Measurements from ENCODE around the gene ISM1. TPM values are rescaled to one million over a fixed set of nuclear protein-coding genes. Genes with fewer than 3 reads are reported as not detected.
"Not testable (repeated sequence)": the region's sequence is repeated elsewhere in the genome, so short reads cannot be mapped to it uniquely, and the experiment has no call there.

The ISM1 gene
- total RNA-seq, 1 experiment from 2014 or later, result not detected

DNA sequence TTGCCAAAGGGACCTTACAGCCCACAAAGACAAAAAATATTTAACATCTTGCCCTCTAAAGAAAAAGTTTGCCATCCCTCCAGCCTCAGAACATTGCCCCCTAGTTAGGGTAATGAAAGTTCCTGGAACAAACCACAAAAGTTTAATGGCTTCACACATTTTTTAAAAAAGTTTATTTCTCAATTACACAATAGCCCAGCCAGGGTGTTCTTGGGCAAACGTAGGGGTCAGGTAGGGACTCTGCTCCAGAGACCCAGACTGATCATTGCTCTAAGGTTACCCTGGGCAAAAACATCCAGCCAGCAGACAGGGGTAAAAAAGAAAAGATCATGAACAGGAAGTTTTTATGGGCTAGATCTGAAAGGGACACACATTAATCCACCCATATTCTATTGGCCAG, 4.5 kb upstream of the ISM1 start:
- no peak for DNase-seq
- H3K27me3 ChIP-seq, result peaks cover 48% of the 10 kb centered on the region

DNA sequence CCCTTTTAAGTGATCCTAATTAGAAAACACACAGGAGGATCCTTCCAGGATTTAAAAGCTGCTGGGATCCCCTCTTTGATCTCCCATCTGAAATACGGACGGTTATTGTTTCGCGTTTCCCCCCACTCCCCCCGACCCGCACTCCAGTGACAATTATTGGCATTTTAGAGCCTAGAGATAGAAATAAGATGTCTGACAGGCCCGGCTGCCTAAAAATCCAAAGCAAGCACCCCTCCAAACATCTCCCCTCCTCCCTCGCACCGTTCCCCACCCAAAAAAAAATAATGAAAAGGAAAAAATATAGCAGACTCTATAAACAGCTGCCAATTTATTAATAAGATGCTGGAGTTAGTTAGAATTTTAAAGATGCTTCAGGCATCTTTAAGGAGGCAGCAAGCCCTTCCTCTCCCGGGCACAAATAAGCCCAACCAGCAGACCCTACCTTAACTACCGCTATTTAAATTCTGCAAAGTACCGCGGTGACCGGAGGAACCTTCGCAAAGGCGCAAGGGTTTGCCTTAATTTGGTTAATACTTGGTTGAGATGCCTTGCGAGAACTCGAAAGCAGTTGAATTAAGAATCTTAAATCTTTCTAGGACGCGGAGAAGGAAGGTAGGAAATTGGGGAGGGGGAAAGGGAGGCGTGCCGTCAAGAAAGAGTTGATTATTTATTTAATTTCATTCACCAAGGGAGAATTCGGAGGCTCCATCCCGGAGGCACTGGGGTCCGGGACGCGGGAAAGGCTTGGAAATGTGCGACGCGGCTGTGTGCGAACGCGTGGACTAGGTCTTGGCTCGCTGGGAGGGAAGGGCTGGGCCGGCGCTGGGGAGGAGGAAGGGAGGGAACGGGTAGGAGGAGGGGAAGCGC, 1.5 kb upstream of the ISM1 start:
- Histone ChIP-seq H3K9me3 (no peaks in the 10 kb centered on the region), H3K27me3 (peaks cover 68% of the 10 kb centered on the region), H3K4me3 (no peak overlapping the region; the same call in 1 of the 2 replicates), H3K36me3 (no peaks in the 10 kb centered on the region)
- DNase-seq, result no peak

More for the DNA sequence above, 4.5 kb upstream of the ISM1 start:
- no peaks in the 10 kb centered on the region for H3K9me3 ChIP-seq
- no peaks in the 10 kb centered on the region for H3K36me3 ChIP-seq
- no peak overlapping the region for H3K4me3 ChIP-seq

DNA sequence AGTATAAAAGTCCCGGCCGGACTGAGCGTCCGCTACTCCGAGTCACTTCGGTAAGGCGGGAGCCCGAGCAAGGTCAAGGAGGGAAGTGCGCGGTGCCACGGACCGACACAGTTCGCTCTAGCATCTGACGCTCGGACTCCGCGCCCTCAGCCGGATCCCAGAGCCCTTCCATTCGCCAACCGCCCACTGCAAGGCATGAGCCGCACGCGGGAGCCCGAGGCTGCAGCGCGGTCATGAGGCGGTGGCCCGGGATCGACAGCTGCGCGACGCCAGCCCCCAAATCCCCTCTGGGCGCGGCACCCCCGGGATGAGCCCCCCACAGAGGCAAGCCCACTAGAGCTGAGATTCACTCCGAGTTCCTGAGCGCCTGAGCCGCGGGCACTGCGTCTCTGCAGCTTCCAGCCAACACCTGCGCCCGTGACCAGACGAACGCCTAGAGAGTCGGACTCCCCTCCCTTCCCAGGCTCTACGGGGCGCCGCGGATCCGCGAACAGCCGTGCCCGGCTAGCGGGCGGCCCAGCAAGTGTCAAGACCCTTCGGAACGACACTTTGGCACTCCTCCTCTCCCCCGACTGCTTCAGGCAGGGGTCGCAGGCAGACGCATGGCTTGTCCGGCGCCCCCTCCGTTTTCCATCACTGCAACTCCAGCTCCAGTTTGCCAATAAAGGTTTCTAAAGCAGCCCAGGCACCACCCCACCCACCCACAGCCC, 725 bp upstream of the ISM1 start:
- no peaks in the 10 kb centered on the region for H3K9me3 ChIP-seq
- peak overlapping the region; percentile 45 for H3K4me3 ChIP-seq
- DNase-seq, result peak; percentile 60
- no peaks in the 10 kb centered on the region for H3K36me3 ChIP-seq
- H3K27me3 ChIP-seq, result peaks cover 65% of the 10 kb centered on the region

DNA sequence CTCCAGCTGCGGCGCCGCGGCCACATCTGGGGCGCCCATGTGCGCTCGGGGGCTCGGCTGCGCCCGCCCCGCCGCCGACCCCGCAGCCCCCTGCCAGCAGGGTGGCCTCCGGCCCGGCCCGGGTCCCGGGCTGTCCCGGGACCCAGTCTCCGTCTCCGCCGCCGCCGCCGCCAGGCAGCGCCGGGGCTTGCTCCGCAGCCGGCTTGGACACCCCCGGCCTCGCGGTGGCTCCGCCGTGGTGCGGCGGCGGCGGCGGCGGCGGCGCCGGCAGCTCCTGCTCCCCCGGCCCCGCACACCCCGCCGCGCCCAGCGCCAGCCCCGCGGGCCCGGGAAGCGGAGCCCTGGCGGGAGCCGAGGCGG, 219 bp downstream of the ISM1 start:
- Histone ChIP-seq H3K36me3 (no peaks in the 10 kb centered on the region), H3K9me3 (no peaks in the 10 kb centered on the region), H3K27me3 (peaks cover 65% of the 10 kb centered on the region), H3K4me3 (peak overlapping the region; percentile 45)
- DNase-seq, result no peak

DNA sequence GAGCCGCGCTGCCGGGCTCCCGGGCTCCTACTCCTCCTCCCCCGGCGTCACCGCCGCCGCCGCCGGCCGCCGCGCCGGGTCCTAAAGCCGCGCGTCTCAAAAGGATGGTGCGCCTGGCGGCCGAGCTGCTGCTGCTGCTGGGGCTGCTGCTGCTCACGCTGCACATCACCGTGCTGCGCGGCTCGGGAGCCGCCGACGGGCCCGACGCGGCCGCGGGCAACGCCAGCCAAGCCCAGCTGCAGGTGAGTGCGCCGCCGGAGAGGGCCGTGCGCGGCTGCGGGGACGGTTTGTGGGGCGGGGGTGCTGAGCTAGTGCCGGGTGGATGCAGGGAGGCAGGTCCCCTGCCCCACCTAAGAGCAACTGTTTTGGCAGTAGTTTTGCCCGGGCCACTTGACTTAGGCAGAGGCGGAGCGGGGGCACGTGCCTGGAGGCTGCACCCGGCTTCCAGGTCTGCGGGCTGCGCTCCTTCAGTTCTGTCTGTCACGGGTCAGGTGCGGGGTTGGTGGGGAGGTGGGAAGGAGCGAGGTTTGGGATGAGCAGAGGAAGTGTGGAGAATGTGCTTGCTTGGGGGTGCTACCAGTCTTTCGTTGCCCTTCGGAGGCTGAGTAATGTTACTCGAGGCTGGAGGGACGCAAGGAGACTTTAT, 722 bp downstream of the ISM1 start:
- Histone ChIP-seq H3K27me3 (peaks cover 61% of the 10 kb centered on the region), H3K36me3 (no peaks in the 10 kb centered on the region), H3K9me3 (no peaks in the 10 kb centered on the region), H3K4me3 (peak overlapping the region; percentile 36)
- peak; percentile 73 for DNase-seq

DNA sequence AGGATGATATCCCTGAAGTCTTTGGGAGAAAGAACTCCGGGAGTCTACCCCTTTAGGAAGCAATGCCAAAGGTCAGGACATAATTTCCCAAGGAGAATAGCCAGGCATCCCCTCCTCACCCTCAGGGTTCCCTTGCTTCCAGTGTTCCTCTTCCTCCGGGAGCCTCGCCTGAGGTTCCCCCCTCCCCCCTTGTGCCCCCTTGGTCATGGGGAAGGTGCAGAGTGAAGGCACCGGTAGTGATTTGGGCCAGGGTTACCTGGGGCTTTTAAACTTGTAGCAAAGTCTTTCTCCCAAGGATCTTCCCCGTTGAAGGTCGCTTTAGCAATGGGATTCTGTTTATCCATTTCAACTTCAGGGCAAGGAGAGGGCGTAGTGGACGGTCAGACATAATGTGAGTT, 1.2 kb downstream of the ISM1 start:
- peaks cover 58% of the 10 kb centered on the region for H3K27me3 ChIP-seq
- DNase-seq, result no peak
- no peaks in the 10 kb centered on the region for H3K9me3 ChIP-seq
- H3K36me3 ChIP-seq, result no peaks in the 10 kb centered on the region
- no peak overlapping the region for H3K4me3 ChIP-seq

DNA sequence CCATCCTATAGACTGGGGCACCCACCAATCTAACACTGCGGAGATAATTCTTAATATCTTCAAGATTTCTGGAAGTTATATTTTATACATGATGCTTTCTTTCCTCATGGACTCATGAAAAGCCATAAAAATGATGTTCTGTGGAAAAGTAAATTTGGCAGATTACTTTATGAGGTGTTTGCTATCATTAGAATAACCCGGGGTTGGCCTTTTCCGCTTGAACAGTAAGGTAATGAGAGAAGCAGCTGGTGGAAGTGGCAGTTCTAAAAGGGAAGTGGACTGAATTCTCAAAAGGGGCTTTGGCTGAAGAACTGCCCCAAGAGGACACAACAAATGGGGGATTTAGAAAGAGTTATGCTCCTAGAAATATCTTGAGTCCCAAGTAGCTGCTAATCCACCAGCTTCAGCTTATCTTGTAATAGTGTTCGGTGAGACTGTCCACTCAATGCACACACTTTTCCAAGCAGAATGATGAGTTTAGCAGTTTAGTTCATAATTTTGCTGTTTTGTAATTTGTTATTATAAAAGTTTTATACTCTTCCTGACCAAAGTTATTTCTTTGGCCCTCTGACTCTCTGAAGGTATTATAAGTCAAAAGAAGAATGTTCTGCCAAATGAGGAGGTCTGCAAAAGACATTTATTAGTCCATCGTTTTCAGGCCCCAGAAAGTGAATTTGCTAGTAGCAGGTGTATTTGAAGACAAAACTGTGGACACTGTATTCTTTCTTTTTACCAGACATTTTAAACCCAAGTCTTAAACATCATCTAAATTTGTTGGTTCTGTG, 2.9 kb downstream of the ISM1 start:
- no peak for DNase-seq
- H3K36me3 ChIP-seq, result no peaks in the 10 kb centered on the region
- peaks cover 45% of the 10 kb centered on the region for H3K27me3 ChIP-seq
- H3K9me3 ChIP-seq, result no peaks in the 10 kb centered on the region
- no peak overlapping the region for H3K4me3 ChIP-seq

DNA sequence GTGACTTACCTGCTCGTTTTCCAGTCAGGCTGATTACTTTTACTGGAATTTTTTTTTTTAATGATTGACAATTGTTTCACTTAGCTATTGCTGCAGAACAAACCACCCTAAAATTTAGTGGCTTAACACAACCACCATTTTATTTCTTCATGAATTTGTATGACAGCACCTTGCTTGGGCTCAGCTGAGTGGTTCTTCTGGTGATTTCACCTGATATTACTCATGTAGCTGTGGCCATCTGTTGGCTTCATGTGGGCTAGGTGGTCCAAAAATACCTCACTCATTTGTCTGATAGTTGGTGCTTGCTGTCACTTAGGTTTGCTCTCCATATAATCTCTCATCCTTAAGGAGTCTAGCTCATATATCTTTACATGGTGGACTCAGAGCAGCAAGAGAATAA, 5.3 kb downstream of the ISM1 start:
- no peak for DNase-seq
- Histone ChIP-seq H3K36me3 (no peaks in the 10 kb centered on the region), H3K27me3 (peaks cover 24% of the 10 kb centered on the region), H3K9me3 (no peaks in the 10 kb centered on the region), H3K4me3 (no peak overlapping the region)

DNA sequence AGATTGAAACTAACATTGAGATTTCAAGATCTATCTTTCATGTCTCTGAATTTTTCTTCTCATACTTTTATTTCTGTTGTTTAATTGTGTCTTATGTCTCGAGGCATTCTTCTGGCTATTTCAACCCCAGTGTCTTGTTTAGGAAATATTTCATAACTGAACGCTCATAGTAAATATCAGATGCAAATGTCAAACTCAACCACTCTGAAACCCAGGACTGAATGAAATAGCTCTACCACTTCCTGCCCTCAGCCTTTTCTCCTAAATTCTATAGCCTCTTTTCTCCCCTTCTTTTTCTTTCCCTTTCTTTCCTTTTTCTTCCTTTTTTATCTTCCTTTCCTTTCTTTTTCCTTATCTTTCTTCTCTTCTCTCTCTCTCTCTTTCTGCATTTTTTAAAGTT, 7.7 kb downstream of the ISM1 start:
- no peaks in the 10 kb centered on the region for H3K36me3 ChIP-seq
- DNase-seq, result no peak
- H3K9me3 ChIP-seq, result no peaks in the 10 kb centered on the region
- H3K4me3 ChIP-seq, result no peak overlapping the region
- H3K27me3 ChIP-seq, result peaks cover 8% of the 10 kb centered on the region; the same call in 1 of the 2 replicates

DNA sequence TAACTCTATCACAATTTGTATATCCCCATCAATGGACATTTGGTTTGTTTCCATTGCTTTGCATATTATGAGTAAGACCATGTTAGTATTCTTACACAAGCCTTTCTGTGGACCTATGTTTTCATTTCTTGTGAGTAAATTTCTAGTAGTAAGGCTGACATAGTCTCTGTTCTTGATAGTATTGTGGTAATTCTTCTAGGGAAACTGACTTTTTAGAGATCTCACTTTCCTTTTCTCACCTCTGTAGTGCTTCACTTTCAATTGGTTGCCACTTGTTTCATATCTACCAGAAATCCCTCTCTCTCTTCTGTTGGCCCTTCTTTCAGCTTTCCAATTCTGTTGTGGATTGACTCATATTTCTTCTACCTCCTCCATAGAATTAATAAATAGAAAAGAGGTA, 8.5 kb downstream of the ISM1 start:
- Histone ChIP-seq H3K27me3 (0 out of 2 replicates have a peak, but pooled peaks cover 2% of the 10 kb centered on the region), H3K36me3 (no peaks in the 10 kb centered on the region), H3K4me3 (no peak overlapping the region), H3K9me3 (no peaks in the 10 kb centered on the region)
- DNase-seq, result no peak

DNA sequence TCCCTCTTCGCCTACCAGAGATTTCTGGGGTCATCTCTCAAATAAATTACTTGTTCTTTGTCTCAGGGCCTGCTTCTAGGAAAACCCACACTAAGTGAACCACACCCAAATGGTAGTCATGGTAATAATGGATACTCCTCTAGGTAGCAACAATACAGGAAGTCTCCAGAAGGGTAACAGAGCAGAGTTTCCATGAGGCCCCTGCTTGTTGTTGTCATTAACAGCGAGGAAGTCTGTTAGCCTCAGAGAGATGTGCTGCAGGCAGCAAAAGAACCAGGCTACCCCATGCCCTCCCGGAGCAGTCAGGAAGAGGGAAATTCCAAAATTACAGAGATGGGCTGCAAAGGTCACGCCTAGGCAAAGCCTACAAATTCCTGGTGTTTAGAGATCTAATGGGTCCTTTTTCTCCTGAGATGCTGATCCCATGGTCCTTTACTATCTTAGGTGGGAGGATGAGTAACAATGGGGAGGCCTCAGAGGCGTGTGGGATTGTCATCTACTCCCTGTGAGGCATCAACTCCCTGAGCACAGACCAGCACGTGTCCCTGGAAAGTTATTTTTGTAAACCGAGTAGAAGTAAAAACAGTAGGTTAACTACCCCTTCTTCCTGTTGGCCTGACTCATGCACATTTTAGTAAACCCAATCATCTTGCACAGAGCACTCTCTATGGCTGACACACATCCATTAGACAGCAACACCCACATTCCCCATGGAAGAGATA, 10.1 kb downstream of the ISM1 start:
- DNase-seq, result peak; percentile 25
- H3K9me3 ChIP-seq, result no peaks in the 10 kb centered on the region
- H3K36me3 ChIP-seq, result no peaks in the 10 kb centered on the region
- 0 out of 2 replicates have a peak, but pooled peaks cover 2% of the 10 kb centered on the region for H3K27me3 ChIP-seq
- no peak overlapping the region for H3K4me3 ChIP-seq

DNA sequence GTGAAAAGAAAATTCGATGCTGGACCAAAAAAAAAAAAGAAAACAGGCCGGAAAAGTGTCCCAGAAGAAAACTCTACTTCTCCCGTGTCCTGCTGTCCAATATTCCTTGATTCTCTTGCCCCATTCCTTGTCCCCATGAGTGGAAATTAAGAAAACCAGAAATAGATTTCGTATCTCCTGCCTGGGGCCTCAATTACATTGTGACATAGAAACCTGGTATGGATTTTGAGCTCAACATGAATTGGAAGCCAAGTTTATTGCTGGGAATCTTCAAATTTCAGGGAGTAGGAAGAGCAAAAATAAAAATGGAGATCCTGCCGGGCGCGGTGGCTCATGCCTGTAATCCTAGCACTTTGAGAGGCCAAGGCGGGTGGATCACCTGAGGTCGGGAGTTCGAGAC, 11.9 kb downstream of the ISM1 start:
- no peak for DNase-seq
- H3K9me3 ChIP-seq, result no peaks in the 10 kb centered on the region
- no peak overlapping the region for H3K4me3 ChIP-seq
- H3K36me3 ChIP-seq, result no peaks in the 10 kb centered on the region
- H3K27me3 ChIP-seq, result no peaks in the 10 kb centered on the region

DNA sequence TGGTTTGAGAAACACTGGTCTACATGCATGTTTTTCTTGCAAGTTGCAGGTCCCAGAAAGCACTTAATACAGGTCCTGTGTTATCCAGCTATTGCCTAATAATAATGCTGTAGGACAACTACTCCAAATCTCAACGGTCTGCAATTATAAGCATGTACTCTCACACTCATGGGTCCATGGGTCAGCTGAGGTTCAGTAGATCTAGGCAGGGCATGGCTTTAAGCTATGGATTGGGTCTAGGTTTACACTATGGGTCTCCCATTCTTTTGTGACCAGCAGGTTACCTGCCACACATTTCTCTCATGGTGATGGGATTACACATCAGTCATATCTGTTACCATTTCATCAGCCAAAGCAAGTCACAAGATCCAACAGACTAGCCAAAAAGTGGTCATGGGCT, 13.9 kb downstream of the ISM1 start:
- no peaks in the 10 kb centered on the region for H3K9me3 ChIP-seq
- H3K36me3 ChIP-seq, result no peaks in the 10 kb centered on the region
- no peak overlapping the region for H3K4me3 ChIP-seq
- 0 out of 2 replicates have a peak, but pooled peaks cover under 1% of the 10 kb centered on the region for H3K27me3 ChIP-seq
- DNase-seq, result no peak

DNA sequence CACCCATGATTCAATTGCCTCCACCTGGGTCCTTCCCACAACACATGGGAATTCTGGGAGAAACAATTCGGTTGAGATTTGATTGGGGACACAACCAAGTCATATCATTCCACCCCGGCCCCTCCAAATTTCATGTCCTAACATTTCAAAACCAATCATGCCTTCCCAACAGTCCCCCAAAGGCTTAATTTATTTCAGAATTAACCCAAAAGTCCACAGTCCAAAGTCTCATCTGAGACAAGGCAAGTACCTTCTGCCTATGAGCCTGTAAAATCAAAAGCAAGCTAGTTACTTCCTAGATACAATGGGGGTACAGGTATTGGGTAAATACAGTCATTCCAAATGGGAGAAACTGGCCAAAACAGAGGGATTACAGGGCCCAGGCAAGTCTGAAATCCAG, 15.3 kb downstream of the ISM1 start:
- not testable (repeated sequence) for DNase-seq, H3K36me3 ChIP-seq, H3K9me3 ChIP-seq, H3K4me3 ChIP-seq, H3K27me3 ChIP-seq

DNA sequence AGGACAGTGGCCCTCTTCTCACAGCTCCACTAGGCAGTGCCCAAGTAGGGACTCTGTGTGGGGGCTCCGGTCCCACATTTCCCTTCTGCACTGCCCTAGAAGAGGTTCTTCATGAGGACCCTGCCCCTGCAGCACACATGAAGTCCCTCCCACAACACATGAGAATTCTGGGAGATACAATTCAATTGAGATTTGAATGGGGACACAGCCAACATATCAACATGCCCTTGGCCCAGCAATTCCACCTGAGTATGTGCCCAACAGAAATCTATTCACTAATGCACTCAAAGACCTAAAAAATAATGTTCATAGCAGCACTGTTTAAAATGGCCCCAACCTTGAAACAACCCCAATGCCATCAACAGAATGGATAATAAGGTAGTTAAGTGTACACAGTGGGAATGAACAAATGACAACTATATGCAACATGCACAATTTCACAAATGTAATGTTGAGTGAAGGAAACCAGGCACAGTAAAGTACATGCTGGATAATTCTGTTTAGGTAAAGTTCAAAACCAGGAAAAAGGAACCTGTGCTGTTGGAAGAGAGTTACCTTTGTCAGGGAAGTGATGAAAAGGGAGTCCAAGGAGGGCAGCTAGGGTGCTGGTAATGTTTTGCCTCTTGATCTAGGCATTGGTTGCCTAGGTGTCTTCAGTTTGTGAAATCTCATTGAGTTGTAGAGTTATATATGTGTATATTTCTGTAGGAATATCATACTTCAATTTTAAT, 16.1 kb downstream of the ISM1 start:
- Histone ChIP-seq H3K27me3 (peaks cover 4% of the 10 kb centered on the region; the same call in 1 of the 2 replicates), H3K4me3 (no peak overlapping the region), H3K36me3 (no peaks in the 10 kb centered on the region), H3K9me3 (no peaks in the 10 kb centered on the region)
- no peak for DNase-seq

All from MG63 (cell line).